ENCODE measurements around the gene GABPA. TPM values are rescaled to one million over a fixed set of nuclear protein-coding genes. Genes with fewer than 3 reads are reported as not detected.

Gene GABPA
- total RNA-seq, 1 experiment from 2014 or later, result 24.8 TPM

DNA sequence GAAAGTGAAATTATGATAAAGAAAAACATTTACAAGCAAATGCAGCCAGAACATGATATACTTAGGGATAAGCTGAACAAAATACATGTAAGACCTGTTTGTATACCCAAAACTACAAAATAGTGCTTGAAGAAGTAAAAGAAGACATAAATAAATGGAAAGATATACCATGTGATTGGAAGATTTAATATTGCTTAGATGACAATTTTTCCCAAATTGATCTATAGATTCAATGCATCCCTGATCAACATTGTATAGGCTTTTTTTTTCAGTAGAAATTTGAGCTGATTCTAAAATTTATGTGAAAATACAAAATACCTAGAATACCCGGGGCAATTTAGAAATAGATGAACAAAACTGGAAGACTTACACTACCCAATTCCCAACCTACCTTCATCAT lies 76.4 kb downstream of the GABPA start (continued):
- TF ChIP-seq ZNF317 (CRISPR knock-in tag; IDR thresholded peaks at IDR 0.05; ENCODE audit: borderline replicate concordance, low read depth) (no peak), ZNF423 (CRISPR knock-in tag; IDR thresholded peaks at IDR 0.05) (no peak)
- TF ChIP-seq, protein P1, sequence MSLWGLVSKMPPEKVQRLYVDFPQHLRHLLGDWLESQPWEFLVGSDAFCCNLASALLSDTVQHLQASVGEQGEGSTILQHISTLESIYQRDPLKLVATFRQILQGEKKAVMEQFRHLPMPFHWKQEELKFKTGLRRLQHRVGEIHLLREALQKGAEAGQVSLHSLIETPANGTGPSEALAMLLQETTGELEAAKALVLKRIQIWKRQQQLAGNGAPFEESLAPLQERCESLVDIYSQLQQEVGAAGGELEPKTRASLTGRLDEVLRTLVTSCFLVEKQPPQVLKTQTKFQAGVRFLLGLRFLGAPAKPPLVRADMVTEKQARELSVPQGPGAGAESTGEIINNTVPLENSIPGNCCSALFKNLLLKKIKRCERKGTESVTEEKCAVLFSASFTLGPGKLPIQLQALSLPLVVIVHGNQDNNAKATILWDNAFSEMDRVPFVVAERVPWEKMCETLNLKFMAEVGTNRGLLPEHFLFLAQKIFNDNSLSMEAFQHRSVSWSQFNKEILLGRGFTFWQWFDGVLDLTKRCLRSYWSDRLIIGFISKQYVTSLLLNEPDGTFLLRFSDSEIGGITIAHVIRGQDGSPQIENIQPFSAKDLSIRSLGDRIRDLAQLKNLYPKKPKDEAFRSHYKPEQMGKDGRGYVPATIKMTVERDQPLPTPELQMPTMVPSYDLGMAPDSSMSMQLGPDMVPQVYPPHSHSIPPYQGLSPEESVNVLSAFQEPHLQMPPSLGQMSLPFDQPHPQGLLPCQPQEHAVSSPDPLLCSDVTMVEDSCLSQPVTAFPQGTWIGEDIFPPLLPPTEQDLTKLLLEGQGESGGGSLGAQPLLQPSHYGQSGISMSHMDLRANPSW (CRISPR knock-in tag; conservative IDR thresholded peaks at IDR 0.05; ENCODE audit: low read depth), result no peak
- TF ChIP-seq, protein P2, sequence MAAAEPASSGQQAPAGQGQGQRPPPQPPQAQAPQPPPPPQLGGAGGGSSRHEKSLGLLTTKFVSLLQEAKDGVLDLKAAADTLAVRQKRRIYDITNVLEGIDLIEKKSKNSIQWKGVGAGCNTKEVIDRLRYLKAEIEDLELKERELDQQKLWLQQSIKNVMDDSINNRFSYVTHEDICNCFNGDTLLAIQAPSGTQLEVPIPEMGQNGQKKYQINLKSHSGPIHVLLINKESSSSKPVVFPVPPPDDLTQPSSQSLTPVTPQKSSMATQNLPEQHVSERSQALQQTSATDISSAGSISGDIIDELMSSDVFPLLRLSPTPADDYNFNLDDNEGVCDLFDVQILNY (CRISPR knock-in tag; IDR thresholded peaks at IDR 0.05), result no peak
- TF ChIP-seq, protein P3, sequence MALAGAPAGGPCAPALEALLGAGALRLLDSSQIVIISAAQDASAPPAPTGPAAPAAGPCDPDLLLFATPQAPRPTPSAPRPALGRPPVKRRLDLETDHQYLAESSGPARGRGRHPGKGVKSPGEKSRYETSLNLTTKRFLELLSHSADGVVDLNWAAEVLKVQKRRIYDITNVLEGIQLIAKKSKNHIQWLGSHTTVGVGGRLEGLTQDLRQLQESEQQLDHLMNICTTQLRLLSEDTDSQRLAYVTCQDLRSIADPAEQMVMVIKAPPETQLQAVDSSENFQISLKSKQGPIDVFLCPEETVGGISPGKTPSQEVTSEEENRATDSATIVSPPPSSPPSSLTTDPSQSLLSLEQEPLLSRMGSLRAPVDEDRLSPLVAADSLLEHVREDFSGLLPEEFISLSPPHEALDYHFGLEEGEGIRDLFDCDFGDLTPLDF (CRISPR knock-in tag; IDR thresholded peaks at IDR 0.05), result no peak
- TF ChIP-seq, protein P4, sequence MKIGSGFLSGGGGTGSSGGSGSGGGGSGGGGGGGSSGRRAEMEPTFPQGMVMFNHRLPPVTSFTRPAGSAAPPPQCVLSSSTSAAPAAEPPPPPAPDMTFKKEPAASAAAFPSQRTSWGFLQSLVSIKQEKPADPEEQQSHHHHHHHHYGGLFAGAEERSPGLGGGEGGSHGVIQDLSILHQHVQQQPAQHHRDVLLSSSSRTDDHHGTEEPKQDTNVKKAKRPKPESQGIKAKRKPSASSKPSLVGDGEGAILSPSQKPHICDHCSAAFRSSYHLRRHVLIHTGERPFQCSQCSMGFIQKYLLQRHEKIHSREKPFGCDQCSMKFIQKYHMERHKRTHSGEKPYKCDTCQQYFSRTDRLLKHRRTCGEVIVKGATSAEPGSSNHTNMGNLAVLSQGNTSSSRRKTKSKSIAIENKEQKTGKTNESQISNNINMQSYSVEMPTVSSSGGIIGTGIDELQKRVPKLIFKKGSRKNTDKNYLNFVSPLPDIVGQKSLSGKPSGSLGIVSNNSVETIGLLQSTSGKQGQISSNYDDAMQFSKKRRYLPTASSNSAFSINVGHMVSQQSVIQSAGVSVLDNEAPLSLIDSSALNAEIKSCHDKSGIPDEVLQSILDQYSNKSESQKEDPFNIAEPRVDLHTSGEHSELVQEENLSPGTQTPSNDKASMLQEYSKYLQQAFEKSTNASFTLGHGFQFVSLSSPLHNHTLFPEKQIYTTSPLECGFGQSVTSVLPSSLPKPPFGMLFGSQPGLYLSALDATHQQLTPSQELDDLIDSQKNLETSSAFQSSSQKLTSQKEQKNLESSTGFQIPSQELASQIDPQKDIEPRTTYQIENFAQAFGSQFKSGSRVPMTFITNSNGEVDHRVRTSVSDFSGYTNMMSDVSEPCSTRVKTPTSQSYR (CRISPR knock-in tag; IDR thresholded peaks at IDR 0.05), result no peak

DNA sequence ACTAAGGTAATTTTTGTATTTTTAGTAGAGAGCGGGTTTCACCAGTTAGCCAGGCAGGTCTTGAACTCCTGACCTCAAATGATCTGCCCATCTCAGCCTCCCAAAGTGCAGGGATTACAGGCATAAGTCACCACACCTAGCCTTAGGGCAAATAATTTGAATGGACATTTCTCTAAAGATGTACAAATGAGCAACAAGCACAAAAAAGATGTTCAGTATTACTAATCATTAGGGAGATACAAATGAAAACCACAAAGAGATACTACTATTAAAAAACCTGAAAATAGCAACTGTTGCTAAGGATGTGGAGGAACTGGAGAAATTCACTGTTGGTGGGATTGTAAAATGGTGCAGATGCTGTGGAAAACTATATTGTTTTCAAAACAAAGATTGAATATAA lies 79.1 kb downstream of the GABPA start:
- Mint-ChIP-seq H3K4me3 (no peak overlapping the region), H3K9me3 (no peaks in the 10 kb centered on the region), H3K36me3 (no peaks in the 10 kb centered on the region), H3K4me1 (peaks cover 7% of the 10 kb centered on the region), H3K27me3 (ENCODE audit: low read depth) (no peaks in the 10 kb centered on the region), H3K27ac (no peak overlapping the region)
- POLR2A ChIA-PET, result no interaction called here
- no peak for TF ChIP-seq NR1H2 (CRISPR knock-in tag; IDR thresholded peaks at IDR 0.05)
- TF ChIP-seq GTF2I (CRISPR knock-in tag; conservative IDR thresholded peaks at IDR 0.05), result no peak
- TF ChIP-seq ZNF121 (CRISPR knock-in tag; IDR thresholded peaks at IDR 0.05), result no peak
- TF ChIP-seq SP1 (CRISPR knock-in tag; conservative IDR thresholded peaks at IDR 0.05), result no peak
- TF ChIP-seq KAT7 (CRISPR knock-in tag; IDR thresholded peaks at IDR 0.05; ENCODE audit: borderline replicate concordance), result no peak
- no peak for TF ChIP-seq SMAD4 (CRISPR knock-in tag; IDR thresholded peaks at IDR 0.05)
- TF ChIP-seq, protein P5, sequence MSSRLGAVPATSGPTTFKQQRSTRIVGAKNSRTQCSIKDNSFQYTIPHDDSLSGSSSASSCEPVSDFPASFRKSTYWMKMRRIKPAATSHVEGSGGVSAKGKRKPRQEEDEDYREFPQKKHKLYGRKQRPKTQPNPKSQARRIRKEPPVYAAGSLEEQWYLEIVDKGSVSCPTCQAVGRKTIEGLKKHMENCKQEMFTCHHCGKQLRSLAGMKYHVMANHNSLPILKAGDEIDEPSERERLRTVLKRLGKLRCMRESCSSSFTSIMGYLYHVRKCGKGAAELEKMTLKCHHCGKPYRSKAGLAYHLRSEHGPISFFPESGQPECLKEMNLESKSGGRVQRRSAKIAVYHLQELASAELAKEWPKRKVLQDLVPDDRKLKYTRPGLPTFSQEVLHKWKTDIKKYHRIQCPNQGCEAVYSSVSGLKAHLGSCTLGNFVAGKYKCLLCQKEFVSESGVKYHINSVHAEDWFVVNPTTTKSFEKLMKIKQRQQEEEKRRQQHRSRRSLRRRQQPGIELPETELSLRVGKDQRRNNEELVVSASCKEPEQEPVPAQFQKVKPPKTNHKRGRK (CRISPR knock-in tag; IDR thresholded peaks at IDR 0.05; ENCODE audit: borderline replicate concordance), result no peak
- TF ChIP-seq, protein P3 (CRISPR knock-in tag; IDR thresholded peaks at IDR 0.05), result no peak
- TF ChIP-seq, protein P6, sequence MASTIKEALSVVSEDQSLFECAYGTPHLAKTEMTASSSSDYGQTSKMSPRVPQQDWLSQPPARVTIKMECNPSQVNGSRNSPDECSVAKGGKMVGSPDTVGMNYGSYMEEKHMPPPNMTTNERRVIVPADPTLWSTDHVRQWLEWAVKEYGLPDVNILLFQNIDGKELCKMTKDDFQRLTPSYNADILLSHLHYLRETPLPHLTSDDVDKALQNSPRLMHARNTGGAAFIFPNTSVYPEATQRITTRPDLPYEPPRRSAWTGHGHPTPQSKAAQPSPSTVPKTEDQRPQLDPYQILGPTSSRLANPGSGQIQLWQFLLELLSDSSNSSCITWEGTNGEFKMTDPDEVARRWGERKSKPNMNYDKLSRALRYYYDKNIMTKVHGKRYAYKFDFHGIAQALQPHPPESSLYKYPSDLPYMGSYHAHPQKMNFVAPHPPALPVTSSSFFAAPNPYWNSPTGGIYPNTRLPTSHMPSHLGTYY (CRISPR knock-in tag; IDR thresholded peaks at IDR 0.05), result no peak
- TF ChIP-seq FOXP1 (CRISPR knock-in tag; IDR thresholded peaks at IDR 0.05; ENCODE audit: borderline replicate concordance), result no peak
- no peak for TF ChIP-seq MYBL2 (CRISPR knock-in tag; IDR thresholded peaks at IDR 0.05)
- no peak for TF ChIP-seq GRHL2 (CRISPR knock-in tag; IDR thresholded peaks at IDR 0.05; ENCODE audit: insufficient replicate concordance, severe bottlenecking)
- TF ChIP-seq, protein P7, sequence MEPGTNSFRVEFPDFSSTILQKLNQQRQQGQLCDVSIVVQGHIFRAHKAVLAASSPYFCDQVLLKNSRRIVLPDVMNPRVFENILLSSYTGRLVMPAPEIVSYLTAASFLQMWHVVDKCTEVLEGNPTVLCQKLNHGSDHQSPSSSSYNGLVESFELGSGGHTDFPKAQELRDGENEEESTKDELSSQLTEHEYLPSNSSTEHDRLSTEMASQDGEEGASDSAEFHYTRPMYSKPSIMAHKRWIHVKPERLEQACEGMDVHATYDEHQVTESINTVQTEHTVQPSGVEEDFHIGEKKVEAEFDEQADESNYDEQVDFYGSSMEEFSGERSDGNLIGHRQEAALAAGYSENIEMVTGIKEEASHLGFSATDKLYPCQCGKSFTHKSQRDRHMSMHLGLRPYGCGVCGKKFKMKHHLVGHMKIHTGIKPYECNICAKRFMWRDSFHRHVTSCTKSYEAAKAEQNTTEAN (CRISPR knock-in tag; IDR thresholded peaks at IDR 0.05), result no peak
- TF ChIP-seq CREB1 (CRISPR knock-in tag; IDR thresholded peaks at IDR 0.05), result no peak
- TF ChIP-seq IRF2 (CRISPR knock-in tag; IDR thresholded peaks at IDR 0.05; ENCODE audit: borderline replicate concordance, low read depth), result no peak
- TF ChIP-seq, protein P8, sequence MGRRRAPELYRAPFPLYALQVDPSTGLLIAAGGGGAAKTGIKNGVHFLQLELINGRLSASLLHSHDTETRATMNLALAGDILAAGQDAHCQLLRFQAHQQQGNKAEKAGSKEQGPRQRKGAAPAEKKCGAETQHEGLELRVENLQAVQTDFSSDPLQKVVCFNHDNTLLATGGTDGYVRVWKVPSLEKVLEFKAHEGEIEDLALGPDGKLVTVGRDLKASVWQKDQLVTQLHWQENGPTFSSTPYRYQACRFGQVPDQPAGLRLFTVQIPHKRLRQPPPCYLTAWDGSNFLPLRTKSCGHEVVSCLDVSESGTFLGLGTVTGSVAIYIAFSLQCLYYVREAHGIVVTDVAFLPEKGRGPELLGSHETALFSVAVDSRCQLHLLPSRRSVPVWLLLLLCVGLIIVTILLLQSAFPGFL (CRISPR knock-in tag; IDR thresholded peaks at IDR 0.05; ENCODE audit: borderline replicate concordance), result no peak
- TF ChIP-seq NFATC4 (CRISPR knock-in tag; IDR thresholded peaks at IDR 0.05), result no peak
- CTCF ChIA-PET, result no interaction called here
- DNase-seq (ENCODE audit: low spot score), result no peak
- no peak for ATAC-seq
